H1 (cell line): ENCODE measurements around the gene TGM5. TPM values are rescaled to one million over a fixed set of nuclear protein-coding genes. Genes with fewer than 3 reads are reported as not detected.

Experiments
- CTCF ChIA-PET: fragments of 300-600 bp; sonication (Branson Sonifier 250); formaldehyde crosslinking; loops from one replicate; lab custom pipeline; 2021; ENCODE audit not compliant: partially characterized antibody; lab: Charles Lee
- POLR2A ChIA-PET: fragments of 300-600 bp; sonication (Branson Sonifier 250); formaldehyde crosslinking; loops from one replicate; lab custom pipeline; 2021; ENCODE audit warnings: inconsistent platforms; ENCODE audit not compliant: partially characterized antibody; lab: Charles Lee
- DNase-seq, 2 experiments: peaks; one replicate each; pipeline versions ENCODE4 v3.0.0 to v3.0.0-alpha.2; 2010 to 2022; ENCODE audit warnings: low spot score in 2 of 2, low read depth in 1 of 2, mixed read lengths in 1 of 2
- FAIRE-seq: peaks from 2 replicates; lab custom pipeline; 2011; peaks lifted over from hg19 to GRCh38; lab: Jason Lieb, UNC
- H2AFZ ChIP-seq: 2 replicates; pipeline ENCODE4 v1.8.1; 2012; ENCODE audit warnings: low read length, inconsistent platforms
- H2AK5ac ChIP-seq: 2 replicates; pipeline ENCODE4 v1.6.1; 2013; ENCODE audit warnings: low read depth, low read length
- H2BK120ac ChIP-seq: replicated peaks from 2 replicates; pipeline ENCODE3; 2013; ENCODE audit warnings: low read depth, low read length, inconsistent platforms
- H2BK12ac ChIP-seq: 2 replicates; pipeline ENCODE4 v1.6.1; 2013; ENCODE audit warnings: low read depth, low read length
- H2BK15ac ChIP-seq: 2 replicates; pipeline ENCODE4 v1.6.1; 2013; ENCODE audit warnings: low read length
- H2BK20ac ChIP-seq: 2 replicates; pipeline ENCODE4 v1.6.1; 2013; ENCODE audit warnings: low read length
- H2BK5ac ChIP-seq: 2 replicates; pipeline ENCODE4 v1.6.1; 2013; ENCODE audit warnings: low read depth, low read length
- H3K14ac ChIP-seq: 2 replicates; pipeline ENCODE4 v1.6.1; 2013; ENCODE audit warnings: inconsistent platforms; ENCODE audit not compliant: insufficient read length
- H3K18ac ChIP-seq: 2 replicates; pipeline ENCODE4 v1.6.1; 2013; ENCODE audit warnings: low read length; ENCODE audit errors: extremely low read depth
- H3K23ac ChIP-seq: 2 replicates; pipeline ENCODE4 v1.6.1; 2013; ENCODE audit warnings: inconsistent platforms; ENCODE audit not compliant: insufficient read length
- H3K23me2 ChIP-seq: 2 replicates; pipeline ENCODE4 v1.6.1; 2013; ENCODE audit warnings: low read depth, low read length
- H3K27ac ChIP-seq: 2 replicates; pipeline ENCODE4 v1.6.1; 2011; ENCODE audit warnings: low read depth, low read length, inconsistent platforms
- H3K27me3 ChIP-seq, 4 experiments: replicated peaks in 1 of 4; 1 replicate in 1 of 4; 2 replicates in 3 of 4; pipeline versions ENCODE4 v1.6.1 to v1.8.1; 2011 to 2013; ENCODE audit warnings: low read length in 3 of 4, mild to moderate bottlenecking in 3 of 4, inconsistent platforms in 2 of 4, mixed read lengths in 2 of 4, moderate library complexity in 1 of 4; ENCODE audit not compliant: control insufficient read depth in 3 of 4, insufficient read depth in 3 of 4; ENCODE audit errors: extremely low read depth in 1 of 4
- H3K36me3 ChIP-seq, 4 experiments: 2 replicates each; pipeline versions ENCODE4 v1.6.1 to v1.8.1; 2011 to 2013; ENCODE audit warnings: mild to moderate bottlenecking in 4 of 4, low read length in 3 of 4, moderate library complexity in 2 of 4, control low read depth in 1 of 4, inconsistent platforms in 1 of 4; ENCODE audit not compliant: insufficient read depth in 4 of 4, control insufficient read depth in 2 of 4
- H3K4ac ChIP-seq: replicated peaks from 2 replicates; pipeline ENCODE3; 2013; ENCODE audit warnings: low read length, low read depth, mixed read lengths, inconsistent platforms; ENCODE audit not compliant: insufficient read length
- H3K4me1 ChIP-seq, 4 experiments: replicated peaks in 1 of 4; 1 replicate in 1 of 4; 2 replicates in 3 of 4; pipeline versions ENCODE4 v1.6.1 to v1.8.1; 2011 to 2013; ENCODE audit warnings: low read length in 3 of 4, inconsistent platforms in 2 of 4, mixed read lengths in 1 of 4; ENCODE audit not compliant: insufficient read depth in 4 of 4, control insufficient read depth in 3 of 4
- H3K4me2 ChIP-seq, 2 experiments: 2 replicates each; pipeline versions ENCODE4 v1.6.1 to v1.8.1; 2011 to 2013; ENCODE audit warnings: low read depth in 2 of 2, low read length in 2 of 2, control low read depth in 1 of 2, inconsistent platforms in 1 of 2, mild to moderate bottlenecking in 1 of 2; ENCODE audit not compliant: insufficient read depth in 1 of 2
- H3K4me3 ChIP-seq, 4 experiments: fragments of 200-600, 300-600 bp in 1 of 4; sonication (generic), shearing (Covaris generic), sonication (Bioruptor Twin) in 1 of 4; 2 replicates each; pipeline versions ENCODE4 v1.5.1 to v1.8.1; 2011 to 2016; ENCODE audit warnings: low read length in 4 of 4, low read depth in 3 of 4, control low read depth in 2 of 4, inconsistent platforms in 2 of 4, mild to moderate bottlenecking in 2 of 4, mixed read lengths in 1 of 4, moderate library complexity in 1 of 4; ENCODE audit not compliant: insufficient read depth in 2 of 4; ENCODE audit errors: extremely low read depth in 1 of 4
- H3K56ac ChIP-seq: replicated peaks from 2 replicates; pipeline ENCODE3; 2013; ENCODE audit warnings: low read depth, mild to moderate bottlenecking, mixed read lengths, low read length, inconsistent platforms; ENCODE audit not compliant: insufficient read length
- H3K79me1 ChIP-seq: 2 replicates; pipeline ENCODE4 v1.6.1; 2013; ENCODE audit warnings: low read depth, low read length, control low read depth
- H3K79me2 ChIP-seq, 2 experiments: 2 replicates each; pipeline versions ENCODE4 v1.6.1 to v1.8.1; 2012 to 2013; ENCODE audit warnings: low read length in 2 of 2, mild to moderate bottlenecking in 2 of 2, inconsistent platforms in 1 of 2; ENCODE audit not compliant: insufficient read depth in 2 of 2, control insufficient read depth in 1 of 2
- H3K9ac ChIP-seq, 4 experiments: replicated peaks in 1 of 4; 1 replicate in 1 of 4; 2 replicates in 3 of 4; pipeline versions ENCODE4 v1.6.1 to v1.8.1; 2011 to 2013; ENCODE audit warnings: low read depth in 3 of 4, low read length in 3 of 4, control low read depth in 2 of 4, mild to moderate bottlenecking in 2 of 4, moderate library complexity in 2 of 4, inconsistent platforms in 1 of 4; ENCODE audit errors: extremely low read depth in 1 of 4
- H3K9me3 ChIP-seq, 2 experiments: 2 replicates each; pipeline versions ENCODE4 v1.6.1 to v1.8.1; 2012 to 2013; ENCODE audit warnings: mild to moderate bottlenecking in 2 of 2, moderate library complexity in 2 of 2, control low read depth in 1 of 2, inconsistent platforms in 1 of 2, low read depth in 1 of 2, low read length in 1 of 2, mixed read lengths in 1 of 2; ENCODE audit not compliant: insufficient read depth in 2 of 2
- H4K20me1 ChIP-seq, 2 experiments: replicated peaks in 1 of 2; 2 replicates each; pipeline versions ENCODE3 to v1.8.1; 2011 to 2013; ENCODE audit warnings: inconsistent platforms in 2 of 2, low read length in 2 of 2, mild to moderate bottlenecking in 1 of 2; ENCODE audit not compliant: insufficient read depth in 2 of 2, control insufficient read depth in 1 of 2
- H4K5ac ChIP-seq: 2 replicates; pipeline ENCODE4 v1.6.1; 2013; ENCODE audit warnings: low read length, low read depth, mixed read lengths, inconsistent platforms; ENCODE audit not compliant: insufficient read length
- H4K8ac ChIP-seq: 2 replicates; pipeline ENCODE4 v1.8.0; 2013; ENCODE audit warnings: mild to moderate bottlenecking, moderate library complexity, low read length, inconsistent platforms; ENCODE audit not compliant: insufficient read depth; ENCODE audit errors: extremely low read depth
- H4K91ac ChIP-seq: replicated peaks from 2 replicates; pipeline ENCODE3; 2013; ENCODE audit warnings: low read length, mixed read lengths, inconsistent platforms; ENCODE audit not compliant: insufficient read length
- BCL11A ChIP-seq, 2 experiments: IDR thresholded peaks; one replicate each; pipeline ENCODE4 v1.6.1; 2011; ENCODE audit warnings: low read depth in 2 of 2, low read length in 2 of 2, mild to moderate bottlenecking in 2 of 2
- CEBPB ChIP-seq: IDR thresholded peaks from 2 replicates; pipeline ENCODE4 v1.6.1; 2012; ENCODE audit warnings: low read depth, low read length
- CHD2 ChIP-seq: IDR thresholded peaks from 2 replicates; pipeline ENCODE4 v1.6.1; 2012; ENCODE audit warnings: low read length, improper control_type of control experiment
- GTF2F1 ChIP-seq: IDR thresholded peaks from 2 replicates; pipeline ENCODE4 v1.6.1; 2012; ENCODE audit warnings: low read depth, low read length, improper control_type of control experiment, borderline replicate concordance
- KDM1A ChIP-seq: fragments of 200-600, 300-600 bp; sonication (generic); IDR thresholded peaks from 2 replicates; pipeline ENCODE4 v1.7.1; 2016; ENCODE audit warnings: mild to moderate bottlenecking, low read length, borderline replicate concordance
- KDM4A ChIP-seq: IDR thresholded peaks from one replicate; pipeline ENCODE4 v1.7.1; 2012; ENCODE audit warnings: low read depth, mild to moderate bottlenecking, moderate library complexity, low read length, inconsistent platforms; ENCODE audit not compliant: severe bottlenecking
- SAP30 ChIP-seq: fragments of 300-600 bp; sonication (generic); IDR thresholded peaks from 2 replicates; pipeline ENCODE4 v1.7.1; 2012; ENCODE audit warnings: low read length, moderate library complexity, mild to moderate bottlenecking, inconsistent platforms; ENCODE audit not compliant: insufficient read depth, insufficient replicate concordance
- SUZ12 ChIP-seq: fragments of 200-600 bp; sonication (generic); IDR thresholded peaks from 2 replicates; pipeline ENCODE4 v1.6.1; 2012; ENCODE audit warnings: mild to moderate bottlenecking, inconsistent platforms, low read length, moderate library complexity, mixed read lengths
- WGBS, 2 experiments: shearing (Covaris generic) in 1 of 2; methylation state at CpG; one replicate each; pipeline versions ENCODE4 v1.1.6 to v1.1.7; 2013 to 2015; ENCODE audit warnings: low lambda C conversion rate in 2 of 2, mixed read lengths in 2 of 2, inconsistent platforms in 1 of 2, low coverage in 1 of 2, missing lambda C conversion rate in 1 of 2; ENCODE audit not compliant: insufficient replicate concordance in 2 of 2, insufficient coverage in 1 of 2, insufficient read length in 1 of 2; ENCODE audit errors: extremely low coverage in 1 of 2, missing lambda C conversion rate in 1 of 2; 5-methylcytosine and 5-hydroxymethylcytosine counted together
- polyA plus RNA-seq, 7 experiments: library from polyadenylated mRNA; depleted of rRNA in 3 of 7; stranded (reverse) in 5 of 7; unstranded in 2 of 7; fragments of >200 nt in 5 of 7; fragments of 200-250 nt in 2 of 7; gene quantifications; 1 replicate in 5 of 7; 2 replicates in 1 of 7; 4 replicates in 1 of 7; pipeline versions ENCODE4 v1.2.1 to v1.2.3, GENCODE V29; 2011 to 2013; ENCODE audit warnings: missing spikeins in 2 of 7, mixed read lengths in 2 of 7
- total RNA-seq: library from RNA; stranded (reverse); fragmentation: NEBNext Ultra II Directional; extraction: Animal tissue kit (Norgen Biotek cat#: 25700); gene quantifications from 2 replicates; pipeline ENCODE4 v1.2.1, GENCODE V29; 2021

TGM5 gene
- total and polyA plus RNA-seq, 2 of the 8 experiments (the other 6 are each of a cell fraction or from before 2014, with no cell fraction given) = not detected

DNA sequence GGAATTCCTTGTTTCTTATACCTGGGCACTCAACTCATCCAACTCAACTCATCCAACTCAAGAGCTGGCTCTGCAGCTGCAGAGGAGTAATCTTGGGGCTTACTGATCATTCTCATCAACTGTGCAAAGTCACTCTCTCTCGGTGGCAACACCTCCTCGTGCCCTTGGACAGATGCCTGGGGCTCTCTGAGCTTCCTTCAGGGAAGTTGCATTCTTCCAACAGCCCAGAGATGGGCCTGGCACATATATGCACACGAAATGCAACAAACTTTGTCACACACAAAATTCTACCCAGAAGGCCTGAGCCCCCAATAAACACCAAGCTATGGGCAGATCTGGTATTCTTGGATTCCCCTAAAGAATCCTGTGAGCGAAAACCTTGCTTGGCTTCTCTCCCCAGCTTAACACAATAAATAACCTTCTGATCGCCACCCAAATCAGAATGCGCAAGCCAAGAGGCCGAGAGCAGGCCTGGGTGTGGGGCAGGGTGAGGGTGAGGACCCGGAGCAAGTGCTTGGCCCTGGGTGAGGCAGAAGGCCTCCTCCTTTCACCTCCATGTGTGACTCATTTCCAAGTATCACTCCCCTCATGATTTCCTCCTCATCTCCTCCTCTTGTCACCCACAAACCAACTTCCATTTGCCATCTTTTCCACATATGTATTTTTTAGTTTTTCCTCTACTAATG, 15.4 kb downstream of the TGM5 start:
- CTCF ChIA-PET = interaction anchor here (0.7 to 3.7 kb wide), 9 partner anchors 12 to 47 kb away, joined by 3 to 17 read pairs (median 6); partner anchors contain the start of gene TGM5
- Histone ChIP-seq H3K36me3 (no peaks in the 10 kb centered on the region), H3K23me2 (no peaks in the 10 kb centered on the region; the same call in 1 of the 2 replicates), H4K20me1 (no peaks in the 10 kb centered on the region), H3K18ac (no peak overlapping the region), H3K4ac (no peak overlapping the region), H3K27ac (no peak overlapping the region), H2AFZ (no peak overlapping the region), H3K23ac (no peak overlapping the region), H4K91ac (no peak overlapping the region), H2BK15ac (no peak overlapping the region), H2BK5ac (no peak overlapping the region), H4K8ac (no peak overlapping the region), H3K4me3 (no peak overlapping the region), H3K79me1 (no peaks in the 10 kb centered on the region), H3K9ac (no peak overlapping the region), H3K79me2 (no peaks in the 10 kb centered on the region), H3K4me1 (no peaks in the 10 kb centered on the region), H2BK12ac (no peak overlapping the region), H2BK120ac (no peak overlapping the region), H3K9me3 (no peaks in the 10 kb centered on the region), H2AK5ac (no peak overlapping the region), H2BK20ac (no peak overlapping the region), H4K5ac (no peak overlapping the region), H3K27me3 (no peaks in the 10 kb centered on the region), H3K14ac (no peak overlapping the region), H3K56ac (no peak overlapping the region), H3K4me2 (no peak overlapping the region)
- DNase-seq (no peak), FAIRE-seq (no peak)
- POLR2A ChIA-PET = no interaction called here
- WGBS, 2 experiments = 90% methylated on average over 8 of the region's 8 CpGs; no CpG with 5 or more reads in 1 of the 2 experiments
- TF ChIP-seq SAP30 = no peak
- no peak for TF ChIP-seq KDM1A
- TF ChIP-seq BCL11A (IDR thresholded peaks at IDR 0.05; ENCODE audit: low read depth in 2 of 2, low read length in 2 of 2) = no peak
- TF ChIP-seq CHD2 = no peak
- TF ChIP-seq SUZ12 = no peak
- no peak for TF ChIP-seq KDM4A
- TF ChIP-seq GTF2F1 = no peak
- no peak for TF ChIP-seq CEBPB
